ENCODE results near the gene NECTIN1.

The NECTIN1 gene

DNA sequence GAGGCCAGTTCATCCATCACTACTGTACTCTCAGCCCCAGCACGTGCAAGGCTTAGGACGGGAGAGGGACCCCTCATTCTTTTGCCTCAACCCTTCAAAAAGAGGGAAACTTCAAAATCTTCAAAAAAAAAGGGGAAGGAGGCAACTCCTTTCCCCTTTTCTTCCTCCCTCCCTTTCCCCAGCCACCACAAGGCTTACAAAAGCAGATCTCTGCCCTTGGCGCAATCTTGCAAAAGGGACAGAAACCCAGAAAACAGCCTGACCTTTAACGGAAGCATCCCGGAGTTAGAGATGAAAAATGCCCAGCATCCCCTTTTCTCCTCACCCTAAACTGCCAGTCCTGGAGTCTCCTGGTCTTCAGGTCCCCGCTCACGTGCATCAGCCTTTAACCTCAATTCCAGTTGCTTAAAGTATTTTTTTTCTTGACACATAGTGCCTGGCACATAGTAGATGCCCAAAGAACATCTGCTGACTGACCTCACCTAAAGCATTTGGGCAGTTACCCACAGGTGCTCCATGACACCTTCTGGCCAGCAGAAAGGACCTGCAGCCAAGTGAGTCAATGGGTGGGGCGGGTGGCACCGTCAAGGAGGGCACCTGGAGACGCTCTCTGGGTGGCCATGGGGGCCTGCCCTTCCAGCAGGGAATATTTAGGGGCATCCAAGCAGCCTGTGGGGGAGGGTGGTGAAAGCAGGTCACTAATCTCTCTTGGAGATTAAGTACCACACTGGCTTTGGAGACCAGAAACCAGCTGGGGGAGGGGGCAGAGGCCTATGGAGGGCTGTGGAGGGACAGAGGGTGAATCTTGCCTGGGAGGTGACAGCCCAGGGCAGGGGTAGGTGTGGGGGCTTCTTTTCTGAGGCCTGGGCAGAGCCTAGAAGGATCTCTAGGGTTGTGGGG lies 16.3 kb downstream of the NECTIN1 start:
- no peak for FAIRE-seq

DNA sequence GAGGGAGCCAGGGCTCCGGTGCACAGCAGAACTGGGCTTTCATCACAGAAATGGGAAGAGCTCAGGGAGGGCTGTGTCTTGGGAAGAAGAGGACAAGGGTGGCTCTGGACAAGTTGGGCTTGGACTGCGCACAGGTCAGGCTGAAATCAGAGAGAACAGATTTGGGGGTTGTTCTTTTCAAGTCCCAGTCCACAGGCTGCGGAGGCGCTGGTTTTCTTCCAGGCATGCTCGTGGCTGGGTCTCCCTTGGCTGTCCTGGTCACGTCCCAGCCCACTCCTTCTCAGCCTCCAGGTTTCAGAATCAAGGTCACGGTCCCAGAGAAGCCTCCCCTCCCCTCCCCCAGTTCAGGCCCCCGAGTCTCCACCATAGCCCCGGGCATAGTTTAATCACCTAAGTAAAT lies 17.0 kb downstream of the NECTIN1 start:
- FAIRE-seq = no peak

DNA sequence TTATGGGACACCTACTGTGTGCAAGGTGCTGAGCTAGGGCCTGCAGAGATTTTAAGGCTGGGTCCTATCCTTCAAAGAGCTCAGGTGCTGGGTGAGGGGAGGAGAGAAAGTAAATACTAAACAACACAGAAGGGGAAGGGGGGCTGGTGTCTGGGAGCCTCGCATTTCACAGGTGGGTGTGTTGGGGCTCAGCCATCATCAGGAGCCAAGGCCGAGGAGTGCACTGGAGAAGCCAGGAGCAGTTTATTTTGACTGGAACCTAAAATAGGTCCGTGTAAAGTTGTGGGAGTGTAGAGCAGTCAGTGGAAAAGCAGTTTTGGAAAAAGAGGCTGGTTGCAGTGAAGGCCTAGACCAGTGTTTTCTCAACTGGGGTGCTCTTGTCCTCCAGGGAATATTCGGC lies 17.5 kb downstream of the NECTIN1 start:
- no peak for FAIRE-seq

DNA sequence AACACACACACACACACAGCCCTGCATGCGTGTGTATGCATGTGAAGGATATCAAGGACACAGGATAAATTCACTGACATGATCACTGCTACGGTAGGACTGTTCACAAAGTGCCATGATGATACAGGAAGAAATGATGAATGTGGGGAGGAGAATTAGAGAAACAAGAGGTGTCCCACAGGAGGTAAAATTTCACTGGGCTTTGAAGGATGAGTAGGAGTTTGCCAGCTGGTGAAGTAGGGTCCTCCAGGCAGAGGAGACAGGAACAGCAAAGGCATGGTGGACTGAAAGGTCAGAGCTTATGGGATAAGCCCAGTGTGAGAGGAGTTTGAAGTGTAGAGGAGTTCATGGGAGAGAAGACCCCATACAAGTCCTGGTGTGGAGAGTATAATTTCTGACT lies 18.6 kb downstream of the NECTIN1 start:
- FAIRE-seq = no peak

DNA sequence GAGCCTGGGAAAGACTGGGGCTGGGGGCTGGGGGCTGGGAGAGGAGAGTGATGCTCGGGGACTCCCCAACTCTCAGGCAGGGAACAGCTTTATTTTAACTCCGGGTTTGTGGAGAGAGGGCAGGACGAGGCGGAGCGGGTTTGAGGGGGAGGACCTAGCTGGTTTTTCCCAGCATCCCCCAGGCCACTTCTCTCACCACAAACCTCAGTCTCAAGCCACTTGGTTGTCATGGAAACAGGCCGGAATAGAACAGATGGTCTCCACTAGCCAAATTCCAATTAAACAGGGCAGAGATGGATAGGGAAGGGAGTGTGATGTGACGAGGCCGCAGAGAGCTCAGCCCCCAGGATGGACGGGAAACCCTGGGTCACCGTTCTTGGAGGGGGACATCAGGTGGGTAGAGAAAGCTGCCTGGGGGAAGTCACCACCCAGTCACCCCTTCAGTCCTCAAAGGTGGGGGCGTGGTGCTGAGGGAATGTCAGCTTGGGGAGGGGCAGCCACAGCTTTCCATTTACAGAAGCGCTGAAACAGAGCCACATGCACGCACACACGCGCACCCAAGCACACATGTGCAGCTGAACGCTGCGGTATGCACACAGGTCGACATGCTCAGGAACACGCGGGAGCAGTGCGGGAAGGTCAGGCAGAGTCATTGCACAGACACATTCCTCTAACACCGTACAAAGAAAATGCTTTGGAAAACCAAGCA lies 19.2 kb downstream of the NECTIN1 start:
- no peak for FAIRE-seq

DNA sequence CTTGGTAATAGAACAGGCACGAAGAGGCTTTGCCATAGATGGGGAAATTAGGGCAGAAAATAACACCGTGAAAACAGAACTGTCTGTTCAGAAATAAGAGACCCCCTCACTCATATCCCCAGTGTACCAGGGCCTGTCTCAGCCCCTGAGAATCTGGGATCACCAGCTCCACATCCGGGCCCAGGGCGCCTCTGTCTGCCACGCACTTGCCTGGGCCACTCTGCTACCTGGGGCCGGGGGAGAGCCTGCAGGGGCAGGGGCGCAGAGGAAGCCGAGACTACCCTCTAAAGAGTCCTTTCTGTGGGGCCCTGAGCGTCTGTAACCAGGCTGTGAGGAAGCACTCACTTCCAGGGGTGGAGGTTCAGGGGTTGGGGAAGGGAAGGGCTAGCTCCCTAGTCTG lies 19.8 kb downstream of the NECTIN1 start:
- no peak for FAIRE-seq

DNA sequence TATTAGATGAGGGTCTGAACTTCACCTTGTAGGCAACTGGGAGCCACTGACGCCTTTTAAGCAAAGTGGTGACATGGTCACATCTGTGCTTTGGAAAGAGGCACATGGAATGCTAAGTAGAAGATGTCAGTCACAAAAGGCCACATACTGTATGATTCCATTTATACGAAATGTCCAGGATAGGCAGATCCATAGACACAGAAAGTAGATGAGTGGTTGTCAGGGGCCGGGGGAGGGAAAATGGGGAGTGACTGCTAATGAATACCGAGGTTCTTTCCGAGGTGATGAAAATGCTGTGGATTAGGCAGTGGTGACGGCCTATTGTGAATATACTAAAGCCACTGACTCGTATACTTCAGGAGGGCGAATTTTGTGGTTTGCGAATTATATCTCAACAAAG lies 20.6 kb downstream of the NECTIN1 start:
- no peak for FAIRE-seq

DNA sequence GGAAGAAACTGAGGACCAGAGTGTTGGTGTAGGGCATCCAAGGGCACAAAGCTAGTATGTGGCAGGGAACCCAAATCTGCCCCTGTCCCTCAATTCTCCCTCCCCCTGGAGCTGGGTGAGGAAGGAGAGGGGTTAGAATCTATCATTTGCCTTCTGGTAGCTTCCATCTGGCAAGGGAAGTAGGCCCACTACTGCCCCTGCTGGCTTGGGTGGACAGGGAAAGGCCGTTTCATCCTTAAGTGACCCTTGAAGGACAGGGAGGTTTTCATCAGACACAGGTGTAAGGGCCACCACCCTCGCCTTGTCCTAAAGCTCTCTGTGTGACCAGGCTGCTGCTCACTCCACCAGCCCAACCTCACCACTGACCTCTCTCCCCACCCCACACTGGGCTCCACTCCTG lies 22.1 kb downstream of the NECTIN1 start:
- no peak for FAIRE-seq

DNA sequence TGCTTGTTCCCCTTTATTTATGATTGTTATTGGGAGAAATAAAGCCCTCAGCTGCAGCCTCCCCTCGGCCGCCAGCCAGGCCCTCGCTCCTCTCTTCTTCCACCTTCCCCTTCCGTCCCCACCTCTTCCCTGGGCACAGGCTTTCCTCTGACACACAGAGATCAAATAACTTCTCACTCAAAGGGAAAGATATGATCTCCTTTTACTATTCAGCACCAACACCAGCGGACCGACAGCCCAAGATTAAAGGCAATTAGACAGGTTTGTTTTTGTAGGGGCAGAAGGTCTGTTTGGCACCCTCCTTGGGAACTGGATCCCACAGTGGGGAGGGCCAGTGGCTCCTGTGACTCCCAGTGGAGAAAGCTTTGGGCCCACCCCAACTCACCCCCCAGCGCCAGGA lies 23.0 kb downstream of the NECTIN1 start:
- FAIRE-seq = no peak

DNA sequence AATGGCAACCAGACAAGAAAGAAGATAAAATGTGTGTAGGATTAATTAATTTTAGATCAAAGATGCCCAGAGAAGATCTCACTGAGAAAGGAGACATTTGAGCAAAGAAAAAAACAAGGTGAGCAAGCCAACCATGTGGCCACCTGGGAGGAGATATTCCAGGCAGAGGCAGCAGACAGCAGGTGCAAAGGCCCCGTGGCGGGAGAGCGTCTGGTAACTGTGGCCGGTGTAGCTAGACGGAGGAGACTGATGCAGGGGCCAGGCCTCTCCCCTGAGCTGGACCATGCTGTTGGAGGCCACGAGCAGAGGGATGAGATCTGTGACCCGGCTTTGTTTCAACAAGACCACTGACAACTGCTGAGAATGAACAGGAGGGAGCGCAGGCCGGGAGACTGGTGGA lies 23.6 kb downstream of the NECTIN1 start:
- FAIRE-seq = no peak

DNA sequence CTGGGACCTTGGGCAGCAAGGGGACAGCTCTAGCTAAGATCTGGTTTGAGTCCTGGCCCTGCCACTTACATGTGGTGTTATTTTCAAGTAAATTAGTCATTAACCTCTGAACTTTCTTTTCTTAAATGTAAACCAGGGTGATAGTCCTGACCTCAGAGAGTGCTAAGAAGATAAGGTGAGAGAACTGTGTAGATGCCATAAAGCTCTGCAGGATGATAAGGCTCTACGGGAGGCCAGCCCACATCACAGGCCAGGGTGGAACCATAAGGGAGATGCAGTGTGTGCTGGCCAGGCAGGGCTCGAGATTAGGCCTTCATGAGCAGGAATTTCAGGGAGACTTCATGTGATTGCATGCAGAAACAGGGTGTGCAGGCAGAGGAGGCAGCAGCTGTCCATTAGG lies 24.2 kb downstream of the NECTIN1 start:
- no peak for FAIRE-seq

DNA sequence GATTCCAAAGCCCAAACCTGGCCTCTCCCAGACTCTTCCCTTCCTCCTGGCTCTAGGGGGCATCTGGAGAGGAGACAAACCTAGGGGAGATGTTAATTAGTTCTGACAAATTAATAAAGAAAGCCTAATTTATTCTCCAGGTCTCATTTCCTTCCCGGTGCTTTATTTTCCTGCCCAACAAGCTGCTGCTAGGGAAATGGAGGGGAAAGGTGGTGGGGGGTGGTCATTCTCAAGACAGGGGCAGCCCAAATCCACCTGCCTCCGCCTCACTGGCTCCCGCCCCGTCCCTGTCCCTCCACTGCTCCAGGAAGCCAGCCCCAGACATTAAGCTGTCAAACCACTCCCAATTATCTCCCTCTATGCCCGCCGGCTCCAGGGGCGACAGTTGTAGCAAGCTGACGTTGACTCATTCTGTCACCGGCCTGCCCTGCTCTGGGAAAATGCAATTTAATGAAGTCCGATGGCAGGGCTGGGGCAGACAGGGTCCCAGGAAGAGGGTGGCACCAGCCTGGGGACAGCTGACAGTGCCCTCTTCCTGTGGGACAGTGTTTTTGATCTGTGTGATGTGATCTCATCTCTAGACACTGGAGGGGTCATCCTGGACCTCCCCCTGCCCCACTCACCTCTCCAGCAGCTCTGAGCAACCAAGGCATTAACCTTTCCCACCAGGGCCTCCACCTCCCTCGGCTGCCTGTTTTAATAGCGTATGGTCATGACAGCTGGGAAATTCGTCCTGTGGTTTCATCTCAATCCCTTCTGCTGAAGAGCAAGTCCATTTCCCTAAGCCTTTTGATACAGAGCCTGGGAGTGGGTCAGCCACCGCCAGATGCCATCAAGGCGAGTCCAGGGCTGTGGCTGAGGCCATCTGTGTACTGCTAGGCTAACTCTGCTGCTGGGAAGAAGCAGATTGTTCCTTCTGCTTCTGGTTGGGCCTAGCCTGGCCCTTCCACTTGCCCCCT lies 27.1 kb downstream of the NECTIN1 start:
- FAIRE-seq = no peak

DNA sequence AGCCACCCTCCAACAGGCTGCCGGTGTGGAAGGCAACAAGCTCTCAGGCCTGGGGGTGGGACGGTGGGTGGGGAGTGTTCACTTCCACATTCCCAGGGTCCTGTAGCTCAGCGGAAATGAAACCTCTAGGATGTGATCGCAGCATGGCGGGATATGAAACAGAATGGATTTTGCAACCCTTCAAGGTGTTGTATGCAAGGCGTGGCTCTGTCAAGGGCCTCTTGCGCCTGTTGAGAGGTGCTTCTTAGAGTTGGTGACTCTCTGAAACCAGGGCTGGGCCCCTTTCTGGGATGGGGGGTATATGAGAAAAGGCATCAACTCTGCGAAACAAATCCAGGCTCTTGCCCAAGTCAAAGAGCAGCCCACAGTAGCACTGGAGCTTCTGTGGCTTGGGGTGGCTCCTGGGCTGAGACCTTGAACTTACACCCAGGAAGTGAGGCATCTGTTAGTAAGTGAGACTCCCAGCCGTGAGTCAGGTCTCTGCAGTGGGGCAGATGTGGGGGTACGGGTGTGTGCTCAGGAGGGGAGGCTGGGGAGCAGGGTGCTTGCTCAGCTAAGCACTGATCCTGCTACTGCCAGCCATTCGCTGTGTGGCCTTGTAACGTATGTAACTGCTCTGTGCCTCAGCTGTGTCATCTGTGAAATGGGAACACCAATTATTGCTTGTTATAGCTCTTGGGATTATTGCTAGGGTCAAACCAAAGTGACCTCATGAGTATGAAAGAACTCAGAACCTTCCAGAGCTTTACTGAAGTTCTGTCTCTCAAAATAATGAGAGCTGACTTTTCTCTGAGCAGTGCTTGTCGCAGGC lies 28.3 kb downstream of the NECTIN1 start:
- FAIRE-seq = no peak

DNA sequence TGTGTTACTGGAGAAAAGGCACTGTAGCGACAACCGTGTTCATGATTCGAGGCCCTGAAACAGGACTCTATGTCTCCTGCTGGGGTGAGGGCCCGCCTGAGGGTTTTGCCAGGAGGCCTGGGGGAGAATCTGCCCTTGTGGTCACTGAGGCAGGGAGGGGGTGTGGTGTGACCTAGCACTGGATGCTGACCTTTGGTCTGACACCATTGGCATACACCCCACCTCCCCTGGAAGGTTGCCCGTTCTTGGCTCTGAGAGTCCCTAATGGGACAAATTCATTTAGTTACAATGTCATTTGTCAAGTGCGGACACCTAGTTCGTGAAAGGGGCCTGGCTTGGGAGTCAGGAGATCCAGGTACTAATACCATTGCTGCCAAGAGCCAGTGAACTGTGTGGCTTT lies 29.0 kb downstream of the NECTIN1 start:
- FAIRE-seq = no peak

DNA sequence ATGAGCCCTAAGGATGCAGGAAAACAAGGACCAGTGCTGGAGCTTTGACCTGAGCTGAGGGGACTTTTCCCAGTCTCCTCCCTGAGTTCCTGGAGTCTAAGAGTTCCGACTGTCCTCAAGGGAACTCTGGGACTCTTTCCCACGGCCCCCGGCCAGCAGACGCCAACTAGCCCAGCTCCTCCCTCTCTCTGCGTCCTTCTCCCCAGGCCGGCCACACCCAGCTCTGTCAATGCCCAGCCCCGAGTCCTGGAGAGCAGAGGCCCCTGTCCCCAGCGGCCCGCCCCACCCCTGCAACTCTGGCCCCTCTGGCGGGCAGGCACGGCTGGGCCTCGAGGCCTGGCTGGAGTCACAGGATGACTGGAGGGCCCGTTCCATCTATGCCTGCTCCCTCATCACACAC lies 29.8 kb downstream of the NECTIN1 start:
- no peak for FAIRE-seq

DNA sequence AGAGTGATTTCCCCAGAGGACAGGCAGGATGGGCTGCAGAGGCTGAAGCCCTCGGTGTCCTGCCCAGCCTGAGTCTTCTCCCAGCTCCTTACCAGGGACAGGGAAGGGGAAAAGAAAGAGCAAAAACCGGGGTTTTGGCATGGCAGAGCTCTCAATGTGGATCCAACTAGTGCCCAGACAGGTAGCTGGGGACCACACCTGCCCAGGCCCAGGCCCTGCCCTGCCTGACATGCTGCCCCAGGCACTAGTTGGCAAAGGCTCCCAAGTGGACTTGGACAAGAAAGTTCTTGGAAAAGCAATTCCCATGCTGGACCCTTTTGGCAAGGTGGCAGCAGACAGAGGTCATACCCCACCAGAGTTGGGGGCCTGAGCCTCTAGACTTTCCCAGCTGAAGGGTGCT lies 31.1 kb downstream of the NECTIN1 start:
- no peak for FAIRE-seq

DNA sequence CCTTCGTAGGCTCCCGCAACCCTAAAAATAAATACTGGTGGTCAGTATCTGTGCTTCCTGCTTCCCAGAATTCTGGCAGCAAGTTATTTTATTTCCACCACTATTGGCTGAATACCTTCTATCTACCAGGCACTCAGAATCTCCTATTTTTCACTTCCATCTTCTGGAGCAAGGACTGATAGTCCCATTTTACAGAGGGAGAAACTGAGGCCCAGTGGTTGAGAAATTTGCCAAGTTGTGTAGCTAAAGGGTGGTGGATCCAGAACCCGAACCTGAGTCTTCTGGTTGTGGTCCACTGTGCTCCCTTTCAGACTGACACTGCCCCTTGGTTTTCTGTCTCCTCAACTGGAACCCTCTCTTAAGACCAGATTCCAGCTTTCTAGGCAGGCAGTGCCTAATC lies 31.6 kb downstream of the NECTIN1 start:
- FAIRE-seq = no peak

DNA sequence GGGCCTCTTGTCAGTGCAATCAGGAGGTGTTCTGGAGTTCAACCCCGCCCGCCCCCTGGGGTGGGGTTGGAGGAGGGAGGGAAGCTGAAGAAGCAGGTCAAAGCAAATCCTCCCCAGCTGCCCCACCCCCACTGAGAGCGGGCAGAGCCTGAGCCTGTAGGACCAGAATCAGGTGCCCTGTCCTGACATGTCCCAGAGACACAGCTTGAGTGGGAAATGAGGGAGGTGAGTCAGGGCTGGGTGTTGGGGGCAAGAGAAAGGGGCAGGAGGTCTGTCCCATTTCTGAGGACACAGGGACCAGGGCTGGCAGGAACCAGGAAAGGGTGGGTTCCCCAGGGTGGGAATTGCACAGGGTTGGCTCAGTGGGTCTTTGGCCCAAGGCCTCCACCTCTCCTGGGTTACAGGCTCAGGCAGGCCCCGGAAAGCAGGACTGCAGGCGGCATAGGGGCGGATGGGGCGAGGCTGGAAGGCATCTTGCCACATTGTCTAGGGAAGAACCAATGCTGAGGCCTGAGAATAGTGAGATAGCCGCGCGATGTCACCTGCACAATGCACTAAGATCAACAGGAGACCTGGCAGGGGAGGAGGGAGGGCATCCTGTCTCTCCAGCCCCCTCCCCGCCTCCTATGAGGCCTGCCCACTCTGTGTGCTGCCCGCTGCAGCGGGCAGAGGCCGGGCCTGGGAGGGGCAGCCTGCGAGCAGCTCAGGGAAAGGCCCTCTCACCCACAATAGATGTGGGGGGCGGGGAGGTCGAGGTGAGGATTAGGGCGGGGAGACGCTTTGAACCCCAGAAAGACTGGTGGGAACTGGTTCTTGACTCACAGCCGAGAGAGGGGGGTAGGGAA lies 32.4 kb downstream of the NECTIN1 start:
- FAIRE-seq = no peak

DNA sequence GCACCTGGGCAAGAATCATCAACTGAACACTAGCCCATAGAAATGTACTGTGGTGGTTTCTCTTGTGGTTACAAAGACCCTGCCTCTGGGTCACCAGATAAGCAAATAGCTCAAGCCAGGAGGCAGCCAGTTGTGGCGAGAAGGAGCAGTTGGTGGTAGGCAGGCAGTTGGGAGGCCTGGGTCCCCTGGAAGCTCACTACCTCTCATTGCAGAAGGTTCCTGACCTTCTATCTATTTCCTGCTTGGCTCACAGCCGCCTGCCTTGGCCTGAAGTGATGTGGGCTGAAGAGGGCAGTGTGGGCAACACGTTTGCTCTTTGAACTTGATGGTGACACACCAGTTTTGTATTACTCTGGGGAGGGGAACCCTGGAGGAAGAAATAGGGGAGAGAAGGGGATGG lies 34.7 kb downstream of the NECTIN1 start:
- FAIRE-seq = no peak

DNA sequence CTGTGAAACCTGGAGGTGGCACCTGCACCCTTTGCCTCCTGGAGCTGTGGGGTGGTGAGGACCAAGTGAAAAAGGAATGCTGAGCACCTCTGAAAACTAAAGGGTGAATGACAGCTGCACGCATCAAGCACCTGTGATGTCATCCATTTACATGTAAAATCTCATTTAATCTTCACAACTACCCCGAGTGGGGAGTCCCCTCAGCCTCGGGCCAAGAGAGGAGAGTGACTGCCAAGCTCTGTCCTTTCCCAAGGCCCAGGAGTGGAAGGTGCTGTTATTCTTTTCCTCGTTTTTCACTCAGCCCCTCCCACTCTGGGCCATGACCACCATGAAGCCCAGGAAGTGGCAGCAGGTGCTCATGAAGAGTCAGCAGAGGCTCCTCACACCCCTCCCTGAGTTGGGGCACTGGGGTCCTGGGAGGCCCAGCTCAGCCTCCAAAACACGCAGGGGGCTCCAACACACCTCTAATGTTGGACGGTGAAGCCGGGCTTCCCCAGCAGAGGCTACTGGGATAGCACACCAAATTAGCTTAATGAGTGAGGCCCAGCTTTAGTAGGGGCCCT lies 35.7 kb downstream of the NECTIN1 start:
- no peak for FAIRE-seq

DNA sequence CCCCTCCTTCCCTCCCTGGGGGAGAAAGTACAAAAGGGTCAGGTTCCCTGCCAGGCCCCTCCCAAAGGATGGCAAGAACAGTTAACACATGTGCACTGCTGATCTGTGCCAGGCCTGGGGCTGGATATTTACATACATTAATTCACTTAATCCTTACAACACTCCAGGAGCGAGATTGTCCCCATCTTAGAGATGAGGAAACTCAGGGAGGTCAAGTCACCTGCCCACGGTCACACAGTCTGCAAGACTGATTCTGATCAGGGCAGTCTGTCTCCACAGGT lies 36.5 kb downstream of the NECTIN1 start:
- FAIRE-seq = no peak

Measured in A204.1 (cell line).